Tibial nerve (tissue), 4 donors: Measurements from ENCODE around the gene HDGFL2. TPM values are rescaled to one million over a fixed set of nuclear protein-coding genes. Genes with fewer than 3 reads are reported as not detected.

ENCODE experiments used
- DNase-seq, 2 donors: peaks; one replicate each; pipeline ENCODE4 v3.0.0-alpha.2; 2019; ENCODE audit warnings: low spot score in 2 of 2
- H3K27ac ChIP-seq, 4 donors: fragments of 200-600 bp; sonication (generic) in 3 of 4; one replicate each; pipeline ENCODE4 v1.5.1; 2017 to 2019; ENCODE audit warnings: mild to moderate bottlenecking in 1 of 4
- H3K27me3 ChIP-seq, 2 donors: fragments of 200-600 bp; sonication (generic) in 1 of 2; one replicate each; pipeline versions ENCODE4 v1.5.1 to v1.6.0; 2017 to 2019
- H3K36me3 ChIP-seq, 3 donors: fragments of 200-600 bp; sonication (generic); one replicate each; pipeline ENCODE4 v1.5.1; 2018 to 2019
- H3K4me1 ChIP-seq, 4 donors: fragments of 200-600 bp; sonication (generic) in 3 of 4; one replicate each; pipeline ENCODE4 v1.5.1; 2017 to 2019
- H3K4me3 ChIP-seq, 4 donors: fragments of 200-600 bp; sonication (generic) in 3 of 4; one replicate each; pipeline ENCODE4 v1.5.1; 2017 to 2019; ENCODE audit warnings: mild to moderate bottlenecking in 1 of 4, moderate library complexity in 1 of 4
- H3K9me3 ChIP-seq, 4 donors: fragments of 200-600 bp; sonication (generic) in 3 of 4; one replicate each; pipeline ENCODE4 v1.5.1; 2017 to 2019
- EP300 ChIP-seq, 2 donors: sonication (generic); formaldehyde crosslinking; IDR thresholded peaks; one replicate each; pipeline ENCODE4 v1.6.1; 2017; ENCODE audit warnings: antibody characterized with exemption in 2 of 2, mild to moderate bottlenecking in 1 of 2
- POLR2A ChIP-seq, 2 donors: fragments of 450-650 bp; IDR thresholded peaks; one replicate each; pipeline ENCODE4 v1.6.1; 2017; ENCODE audit warnings: antibody characterized with exemption in 2 of 2, mild to moderate bottlenecking in 2 of 2, moderate library complexity in 2 of 2
- WGBS, 2 donors: methylation state at CpG; one replicate each; pipeline ENCODE4 v1.1.5; 2018; 5-methylcytosine and 5-hydroxymethylcytosine counted together
- total RNA-seq, 4 donors: library from RNA; depleted of rRNA; stranded (reverse); fragments of >200 nt; gene quantifications; one replicate each; pipeline ENCODE4 v1.1.0, GENCODE V29; 2016
- TF ChIP-seq, protein P1 (sequence below), 5 experiments: fragments of 200-600 bp in 3 of 5; fragments of 450-650 bp in 2 of 5; sonication (generic) in 3 of 5; IDR thresholded peaks; one replicate each; pipeline ENCODE4 v1.5.1; 2016 to 2019; ENCODE audit warnings: antibody characterized with exemption in 5 of 5, mild to moderate bottlenecking in 3 of 5, moderate library complexity in 2 of 5

Gene HDGFL2
- total RNA-seq, 4 donors from 2014 or later = 30.2 to 54.0 (median 48.7) TPM

DNA sequence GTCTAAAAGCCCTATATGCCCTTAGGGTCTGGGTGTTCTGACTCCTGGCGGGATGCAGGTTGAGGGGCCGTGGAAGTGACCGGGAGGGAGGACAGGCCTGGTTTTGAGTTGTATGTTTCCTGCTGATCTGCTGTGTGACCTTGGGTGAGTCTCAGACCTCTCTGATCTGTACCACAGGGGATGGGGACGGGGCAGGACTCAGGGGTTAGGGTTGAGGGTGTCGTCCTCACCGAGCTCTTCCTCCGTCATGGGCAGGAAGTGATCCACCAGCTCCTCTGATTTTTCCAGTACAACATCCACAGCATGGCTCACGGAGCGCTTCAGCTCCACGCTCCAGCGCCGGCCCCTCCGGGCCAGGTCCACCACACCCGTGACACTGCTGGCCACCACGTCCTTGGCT lies 56.7 kb downstream of the HDGFL2 start:
- 71 to 76% methylated on average over 15 of the region's 15 CpGs for WGBS, 2 donors
- Histone ChIP-seq H3K27ac (no peak overlapping the region), H3K27me3 (peaks cover 0 to 37% of the 10 kb centered on the region in 2 donors), H3K36me3 (no peaks in the 10 kb centered on the region), H3K4me1 (no peaks in the 10 kb centered on the region), H3K4me3 (no peak overlapping the region), H3K9me3 (no peaks in the 10 kb centered on the region)
- no peak for DNase-seq
- TF ChIP-seq, protein P1, sequence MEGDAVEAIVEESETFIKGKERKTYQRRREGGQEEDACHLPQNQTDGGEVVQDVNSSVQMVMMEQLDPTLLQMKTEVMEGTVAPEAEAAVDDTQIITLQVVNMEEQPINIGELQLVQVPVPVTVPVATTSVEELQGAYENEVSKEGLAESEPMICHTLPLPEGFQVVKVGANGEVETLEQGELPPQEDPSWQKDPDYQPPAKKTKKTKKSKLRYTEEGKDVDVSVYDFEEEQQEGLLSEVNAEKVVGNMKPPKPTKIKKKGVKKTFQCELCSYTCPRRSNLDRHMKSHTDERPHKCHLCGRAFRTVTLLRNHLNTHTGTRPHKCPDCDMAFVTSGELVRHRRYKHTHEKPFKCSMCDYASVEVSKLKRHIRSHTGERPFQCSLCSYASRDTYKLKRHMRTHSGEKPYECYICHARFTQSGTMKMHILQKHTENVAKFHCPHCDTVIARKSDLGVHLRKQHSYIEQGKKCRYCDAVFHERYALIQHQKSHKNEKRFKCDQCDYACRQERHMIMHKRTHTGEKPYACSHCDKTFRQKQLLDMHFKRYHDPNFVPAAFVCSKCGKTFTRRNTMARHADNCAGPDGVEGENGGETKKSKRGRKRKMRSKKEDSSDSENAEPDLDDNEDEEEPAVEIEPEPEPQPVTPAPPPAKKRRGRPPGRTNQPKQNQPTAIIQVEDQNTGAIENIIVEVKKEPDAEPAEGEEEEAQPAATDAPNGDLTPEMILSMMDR (IDR thresholded peaks at IDR 0.05) = no peak
- TF ChIP-seq EP300 (IDR thresholded peaks at IDR 0.05) (no peak), POLR2A (IDR thresholded peaks at IDR 0.05) (no peak)

DNA sequence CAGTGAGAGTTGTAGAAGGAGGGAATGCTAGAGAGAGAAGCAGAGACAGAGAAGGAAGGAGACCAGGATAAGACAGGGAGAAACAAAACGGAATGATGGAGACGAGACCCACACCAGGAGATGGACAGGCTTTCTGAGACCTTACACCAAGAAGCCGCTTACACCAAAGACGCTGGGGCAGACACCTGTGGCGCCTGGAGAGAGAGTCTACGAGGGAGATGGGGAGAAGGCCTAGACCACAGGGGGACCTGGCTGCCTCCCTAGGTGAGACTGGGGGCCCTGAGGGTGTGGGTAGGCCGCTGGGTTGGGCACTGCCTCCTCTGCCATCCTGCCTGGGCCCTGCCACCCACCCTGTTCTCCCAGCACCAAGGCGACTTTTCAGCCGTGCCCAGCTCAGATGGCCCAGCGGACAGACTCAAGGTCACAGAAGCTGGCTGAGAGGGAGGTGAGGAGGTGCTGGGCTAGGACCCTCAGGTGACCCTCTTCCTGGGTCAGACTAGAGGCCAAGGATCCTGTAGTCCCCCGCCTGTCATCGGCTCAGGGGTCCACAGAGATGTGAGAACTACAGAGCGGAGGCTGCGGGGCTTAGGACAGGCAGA lies 57.9 kb downstream of the HDGFL2 start:
- WGBS, 2 donors = 74 to 80% methylated on average over 13 to 14 of the region's 14 CpGs
- Histone ChIP-seq H3K4me3 (no peak overlapping the region), H3K9me3 (no peaks in the 10 kb centered on the region), H3K36me3 (no peaks in the 10 kb centered on the region), H3K27me3 (peaks cover 0 to 46% of the 10 kb centered on the region in 2 donors), H3K27ac (no peak overlapping the region), H3K4me1 (peaks cover 0 to 6% (median 2%) of the 10 kb centered on the region in 4 donors)
- no peak for DNase-seq
- TF ChIP-seq, protein P1 (IDR thresholded peaks at IDR 0.05) = no peak
- TF ChIP-seq POLR2A (IDR thresholded peaks at IDR 0.05) (no peak), EP300 (IDR thresholded peaks at IDR 0.05) (no peak)

DNA sequence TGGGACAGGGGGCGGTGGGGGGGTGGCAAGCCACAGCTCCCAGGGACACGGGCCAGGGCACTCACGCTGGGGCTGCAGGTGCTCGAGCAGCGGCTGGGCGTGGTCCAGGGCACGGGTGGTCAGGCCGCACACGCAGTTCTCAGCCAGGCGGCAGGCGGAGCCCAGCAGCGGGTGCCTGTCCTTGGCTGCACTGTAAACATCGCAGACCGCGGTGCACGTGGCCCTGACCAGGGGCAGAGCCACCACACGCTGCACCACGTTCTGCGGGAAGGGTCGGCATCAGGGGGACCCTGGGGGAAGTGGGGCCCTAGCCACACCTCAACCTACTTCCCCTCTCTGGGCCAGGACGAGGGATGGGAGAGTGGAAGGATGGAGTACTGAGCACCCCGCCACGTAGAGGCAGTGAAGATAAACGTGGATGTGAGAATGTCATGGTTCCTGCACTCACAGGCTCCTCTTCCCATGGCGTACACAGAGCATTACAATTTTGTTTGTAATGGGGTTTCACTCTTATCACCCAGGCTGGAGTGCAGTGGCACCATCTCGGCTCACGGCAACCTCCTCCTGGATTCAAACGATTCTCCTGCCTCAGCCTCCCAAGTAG lies 59.6 kb downstream of the HDGFL2 start:
- WGBS, 2 donors = 52 to 59% methylated on average over 18 to 26 of the region's 28 CpGs
- TF ChIP-seq, protein P1 (IDR thresholded peaks at IDR 0.05) = no peak
- TF ChIP-seq EP300 (IDR thresholded peaks at IDR 0.05) = no peak
- no peak for TF ChIP-seq POLR2A (IDR thresholded peaks at IDR 0.05)

DNA sequence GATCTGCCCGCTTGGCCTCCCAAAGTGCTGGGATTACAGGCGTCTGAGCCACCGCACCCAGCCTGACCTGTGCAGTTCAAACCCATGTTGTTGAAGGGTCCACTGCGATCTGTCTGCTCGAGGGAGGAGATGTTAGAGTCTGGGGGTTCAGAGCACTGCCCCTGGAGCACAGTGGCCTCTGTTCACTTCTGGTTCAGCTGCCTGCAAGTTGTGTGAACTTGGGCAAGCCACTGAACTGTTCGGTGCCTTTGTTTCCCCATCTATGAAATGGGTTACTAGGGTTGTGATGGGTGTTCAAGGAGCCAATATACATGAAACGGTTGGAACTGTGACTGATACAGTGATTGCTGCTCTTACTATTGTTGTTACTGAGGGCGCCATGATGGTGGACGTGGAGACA lies 61.2 kb downstream of the HDGFL2 start:
- no peak for DNase-seq
- Histone ChIP-seq H3K27ac (no peak overlapping the region), H3K9me3 (no peaks in the 10 kb centered on the region), H3K27me3 (peaks cover 0 to 75% of the 10 kb centered on the region in 2 donors), H3K4me3 (no peak overlapping the region), H3K4me1 (peaks cover 0 to 14% (median 8%) of the 10 kb centered on the region in 4 donors), H3K36me3 (no peaks in the 10 kb centered on the region)
- TF ChIP-seq, protein P1 (IDR thresholded peaks at IDR 0.05) = no peak
- TF ChIP-seq EP300 (IDR thresholded peaks at IDR 0.05) (no peak), POLR2A (IDR thresholded peaks at IDR 0.05) (no peak)
- WGBS, 2 donors = 73 to 76% methylated on average over 9 of the region's 9 CpGs

More for the DNA sequence above, 59.6 kb downstream of the HDGFL2 start:
- Histone ChIP-seq H3K36me3 (no peaks in the 10 kb centered on the region), H3K4me3 (no peak overlapping the region), H3K27ac (no peak overlapping the region), H3K9me3 (no peaks in the 10 kb centered on the region), H3K27me3 (peaks cover 0 to 58% of the 10 kb centered on the region in 2 donors), H3K4me1 (peaks cover 0 to 14% (median 8%) of the 10 kb centered on the region in 4 donors)
- no peak for DNase-seq

DNA sequence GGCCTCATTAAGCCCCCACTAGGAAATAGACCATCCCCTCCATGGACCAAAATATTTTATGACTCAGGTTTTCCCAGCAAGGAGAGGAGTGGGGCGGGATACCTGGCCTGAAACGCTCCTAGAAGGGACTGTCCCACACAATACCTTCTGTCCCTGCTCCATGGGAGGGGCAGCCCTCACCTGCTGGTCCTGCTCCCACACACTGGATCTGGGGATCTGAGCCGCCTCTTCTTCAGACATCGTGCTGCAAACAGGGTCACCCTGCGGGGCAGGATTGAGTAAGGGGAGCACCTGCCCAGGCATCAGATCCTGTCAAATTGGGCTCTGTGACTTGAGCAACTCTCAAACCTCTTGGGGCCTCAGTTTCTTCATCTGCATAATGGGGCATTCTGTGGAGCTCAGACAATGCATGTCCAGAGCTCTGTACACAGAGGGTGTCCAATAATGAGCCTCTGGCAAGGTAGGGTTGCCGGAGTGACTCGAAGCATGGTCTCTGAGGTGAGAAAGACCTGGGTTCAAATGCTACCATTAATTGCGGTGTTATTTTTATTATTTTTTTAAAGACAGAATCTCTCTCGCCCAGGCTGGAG lies 61.8 kb downstream of the HDGFL2 start:
- peaks cover 0 to 14% (median 8%) of the 10 kb centered on the region in 4 donors for H3K4me1 ChIP-seq
- 77 to 83% methylated on average over 8 to 9 of the region's 9 CpGs for WGBS, 2 donors
- H3K9me3 ChIP-seq = no peaks in the 10 kb centered on the region
- H3K27me3 ChIP-seq = peaks cover 0 to 78% of the 10 kb centered on the region in 2 donors
- H3K36me3 ChIP-seq = no peaks in the 10 kb centered on the region
- DNase-seq = no peak
- H3K4me3 ChIP-seq = no peak overlapping the region
- no peak overlapping the region for H3K27ac ChIP-seq
- TF ChIP-seq POLR2A (IDR thresholded peaks at IDR 0.05) = no peak
- no peak for TF ChIP-seq EP300 (IDR thresholded peaks at IDR 0.05)
- TF ChIP-seq, protein P1 (IDR thresholded peaks at IDR 0.05) = no peak
